Esophagus muscularis mucosa (tissue), 3 donors: ENCODE measurements around the gene XPO6.

Source experiments
- CTCF ChIP-seq, 3 experiments: fragments of 200-600 bp in 2 of 3; fragments of 450-650 bp in 1 of 3; sonication (generic) in 2 of 3; IDR thresholded peaks; one replicate each; pipeline ENCODE4 v1.5.1; 2017 to 2019; ENCODE audit warnings: antibody characterized with exemption in 3 of 3, mild to moderate bottlenecking in 2 of 3, moderate library complexity in 1 of 3
- POLR2AphosphoS5 ChIP-seq, 2 donors: sonication (generic); formaldehyde crosslinking; IDR thresholded peaks; one replicate each; pipeline ENCODE4 v1.6.1; 2017; ENCODE audit warnings: antibody characterized with exemption in 2 of 2

DNA sequence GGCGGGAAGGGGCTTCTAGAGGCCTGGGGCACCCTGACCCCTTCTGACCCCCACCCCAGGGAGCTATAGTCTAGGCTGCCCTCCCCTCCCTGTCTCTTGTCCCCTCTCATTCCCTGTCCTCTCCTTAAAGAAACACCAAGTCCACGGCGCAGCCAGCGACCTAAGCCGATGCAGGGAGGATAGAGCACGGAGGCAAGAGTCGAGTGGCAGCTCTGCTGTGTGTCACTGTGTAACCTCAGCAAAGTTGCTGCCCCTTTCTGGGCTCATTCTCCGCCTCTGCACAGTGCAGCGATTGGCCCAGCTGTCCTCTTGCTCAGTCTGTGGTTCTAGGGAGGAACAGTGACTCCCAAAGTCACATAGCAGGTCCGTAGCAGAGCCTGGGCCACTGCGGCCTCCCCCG lies 44.1 kb upstream of the XPO6 start:
- TF ChIP-seq CTCF (IDR thresholded peaks at IDR 0.05) (no peak), POLR2AphosphoS5 (IDR thresholded peaks at IDR 0.05) (no peak)
